ENCODE data around the gene APOL3.
"Not testable (repeated sequence)": the region's sequence is repeated elsewhere in the genome, so short reads cannot be mapped to it uniquely, and the experiment has no call there.

APOL3 gene

DNA sequence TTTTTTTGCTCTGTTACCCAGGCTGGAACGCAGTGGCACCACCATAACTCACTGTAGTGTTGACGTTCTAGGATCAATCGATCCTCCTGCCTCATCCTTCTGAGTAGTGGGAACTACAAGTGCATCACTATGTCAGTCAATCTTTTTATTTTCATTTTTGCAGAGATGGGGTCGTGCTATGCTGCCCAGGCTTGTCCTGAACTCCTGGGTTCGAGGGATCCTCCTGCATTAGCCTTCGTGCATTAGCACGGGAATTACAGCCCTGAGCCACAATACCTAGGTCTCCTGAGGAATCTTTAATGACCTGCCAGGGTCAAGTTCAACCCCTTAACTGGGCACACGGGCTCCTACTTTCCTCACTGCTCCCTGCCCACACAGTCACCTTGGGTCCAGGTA, 4.4 kb downstream of the APOL3 start:
- no peak for DNase-seq

DNA sequence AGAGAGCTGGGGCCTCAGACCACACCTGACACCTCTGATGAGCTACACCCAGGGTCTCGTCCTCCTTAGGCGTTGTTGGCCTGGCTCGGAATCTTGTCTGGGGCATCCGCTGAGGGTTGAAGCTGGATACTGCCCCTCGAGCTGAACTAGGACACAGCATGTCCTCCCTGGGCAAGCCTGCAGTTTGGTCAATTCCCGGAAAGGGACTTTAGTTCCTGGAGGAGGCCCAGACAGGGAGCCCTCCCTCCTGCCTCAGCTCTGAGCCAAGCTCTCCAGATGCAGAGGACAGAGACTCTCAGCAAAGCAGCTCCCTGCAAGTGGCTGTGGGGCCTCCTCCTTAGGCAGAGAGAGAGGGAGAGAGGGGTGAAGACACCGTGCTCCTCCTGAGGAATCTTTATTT, 4.9 kb downstream of the APOL3 start:
- no peak for DNase-seq

DNA sequence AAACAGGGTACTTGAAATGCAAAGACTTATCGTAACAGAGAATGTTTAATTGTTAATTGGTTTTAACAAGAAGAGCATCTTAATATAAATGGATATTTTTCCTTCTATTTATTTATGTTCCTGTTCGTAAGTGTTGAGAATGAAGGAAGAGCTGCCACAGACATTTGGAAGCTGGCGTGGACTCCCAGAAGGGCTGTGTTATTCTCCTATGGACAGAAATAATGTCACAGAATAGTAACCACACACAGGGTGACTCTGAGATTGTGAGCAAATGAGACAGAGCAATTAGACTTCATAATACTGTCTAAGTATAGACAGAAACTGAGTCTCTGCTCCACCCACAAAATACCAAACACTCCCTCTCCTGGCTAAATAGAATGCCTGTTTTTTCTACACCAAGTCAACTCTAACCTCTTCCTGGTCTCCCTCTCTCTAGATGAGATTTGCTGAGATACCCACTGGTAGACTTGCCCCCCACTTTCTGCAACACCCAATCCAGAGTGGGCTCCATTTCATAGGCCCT, 6.1 kb downstream of the APOL3 start:
- no peak for DNase-seq

DNA sequence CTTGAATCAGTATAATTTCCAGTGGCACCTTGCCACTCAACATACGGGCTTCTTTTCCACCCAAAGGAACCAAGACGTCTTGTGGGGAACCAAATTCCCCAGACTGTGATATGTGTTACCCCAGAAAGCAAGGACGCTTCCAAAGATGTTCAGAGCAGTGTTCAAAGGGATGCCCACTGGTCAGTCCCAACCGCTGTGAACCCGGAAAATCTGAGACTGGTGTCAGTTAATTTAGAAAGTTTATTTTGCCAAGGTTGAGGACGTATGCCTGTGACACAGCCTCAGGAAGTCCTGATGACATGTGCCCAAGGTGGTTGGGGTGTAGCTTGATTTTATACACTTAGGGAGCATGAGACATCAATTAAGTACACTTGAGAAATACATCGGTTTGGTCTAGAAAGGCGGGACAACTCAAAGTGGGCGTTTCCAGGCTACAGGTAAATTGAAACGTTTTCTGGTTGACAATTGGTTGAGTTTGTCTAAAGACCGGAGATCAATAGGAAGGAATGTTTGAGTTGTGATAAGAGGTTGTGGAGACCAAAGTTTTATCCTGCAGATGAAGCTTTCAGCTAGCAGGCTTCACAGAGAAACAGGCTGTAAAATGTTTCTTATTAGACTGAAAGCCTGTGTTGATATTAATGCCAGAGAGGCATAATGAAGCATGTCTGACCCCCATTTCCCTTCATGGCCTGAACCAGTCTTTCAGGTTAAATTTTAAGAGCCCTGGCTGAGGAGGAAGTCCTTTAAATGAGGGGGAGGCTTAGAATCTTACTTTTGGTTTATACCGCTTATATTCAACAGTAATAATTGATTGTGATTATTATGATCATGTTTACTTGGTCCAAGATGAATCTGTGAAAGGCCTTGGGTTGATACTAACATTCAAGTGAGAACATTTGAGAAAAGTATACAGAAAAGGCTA, 6.8 kb downstream of the APOL3 start:
- DNase-seq: no peak

DNA sequence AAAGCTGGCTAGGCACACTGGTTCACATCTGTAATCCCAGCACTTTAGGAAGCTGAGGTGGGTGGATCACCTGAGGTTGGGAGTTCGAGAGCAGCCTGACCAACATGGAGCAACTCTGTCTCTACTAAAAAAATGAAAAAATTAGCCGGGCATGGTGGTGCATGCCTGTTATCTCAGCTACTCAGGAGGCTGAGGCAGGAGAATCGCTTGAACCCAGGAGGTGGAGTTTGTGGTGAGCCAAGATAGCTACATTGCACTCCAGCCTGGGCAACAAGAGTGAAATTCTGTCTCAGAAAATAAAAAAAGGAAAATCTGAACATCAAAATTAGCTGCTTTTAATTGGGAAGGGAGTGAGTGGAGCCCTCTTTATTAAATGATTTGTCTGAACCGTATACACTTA, 7.7 kb downstream of the APOL3 start:
- DNase-seq: not testable (repeated sequence)

DNA sequence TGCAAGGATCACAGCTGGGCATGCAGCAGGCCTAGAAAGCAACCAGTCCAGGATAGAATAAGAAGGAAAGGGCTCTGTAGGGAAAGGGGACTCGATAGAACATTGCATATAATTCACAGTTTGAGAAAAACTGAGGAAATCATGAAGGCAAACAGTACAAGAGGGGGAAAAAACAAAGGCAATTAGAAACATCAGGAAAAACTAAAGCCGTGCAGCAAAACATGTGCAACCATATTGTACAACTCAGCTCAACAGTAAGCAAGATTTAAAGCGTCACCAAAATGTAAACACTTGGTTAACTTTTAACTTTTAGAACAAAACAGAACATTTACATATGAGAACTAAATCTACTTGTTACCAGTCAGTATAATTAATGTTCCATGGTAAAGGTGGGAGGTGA, 8.5 kb downstream of the APOL3 start:
- no peak for DNase-seq

DNA sequence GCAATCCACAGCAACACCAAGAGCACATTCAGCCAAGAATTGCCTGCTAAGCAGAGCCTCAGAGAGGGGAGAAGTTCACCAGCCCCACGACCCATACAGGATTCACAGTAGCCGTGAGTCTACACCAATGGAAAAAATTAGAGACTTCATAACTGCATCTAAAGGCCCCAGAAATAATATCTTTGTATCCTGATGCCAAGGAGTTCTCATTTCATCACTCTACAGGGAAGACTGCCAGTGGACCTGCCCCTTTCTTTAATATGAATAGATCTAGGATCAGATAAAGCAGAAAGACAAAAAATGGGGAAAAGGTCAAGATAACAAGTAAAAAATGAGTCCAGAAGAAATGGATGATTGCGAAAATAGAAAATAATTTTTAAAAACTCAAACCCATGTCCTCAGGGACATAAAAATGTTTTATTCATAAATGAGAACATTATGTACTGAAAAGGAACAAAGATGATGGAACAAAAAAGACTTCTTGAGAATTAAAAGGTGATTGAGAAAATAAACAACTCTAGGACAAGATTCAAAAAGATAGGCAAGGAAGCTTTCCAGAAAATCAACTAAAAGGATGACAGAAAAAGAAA, 9.5 kb downstream of the APOL3 start:
- no peak for DNase-seq

DNA sequence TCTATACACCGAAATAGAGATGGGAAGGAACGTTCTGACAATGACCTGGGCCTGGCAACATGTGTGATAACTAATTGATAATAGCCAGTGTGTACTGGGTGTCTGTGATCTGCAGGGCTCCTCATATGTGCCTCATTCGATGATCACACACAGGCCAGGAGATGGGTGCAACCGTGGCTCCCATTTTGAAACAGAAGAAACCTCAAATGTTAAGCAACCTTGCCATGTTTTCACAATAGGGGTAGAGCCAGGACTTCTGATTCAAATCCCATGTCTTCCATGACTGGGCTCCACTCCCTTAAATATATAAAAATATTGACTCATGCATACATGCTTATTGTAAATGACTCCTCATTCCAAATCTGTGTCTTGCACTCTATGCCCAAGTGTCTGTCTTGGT, 11.1 kb downstream of the APOL3 start:
- no peak for DNase-seq

DNA sequence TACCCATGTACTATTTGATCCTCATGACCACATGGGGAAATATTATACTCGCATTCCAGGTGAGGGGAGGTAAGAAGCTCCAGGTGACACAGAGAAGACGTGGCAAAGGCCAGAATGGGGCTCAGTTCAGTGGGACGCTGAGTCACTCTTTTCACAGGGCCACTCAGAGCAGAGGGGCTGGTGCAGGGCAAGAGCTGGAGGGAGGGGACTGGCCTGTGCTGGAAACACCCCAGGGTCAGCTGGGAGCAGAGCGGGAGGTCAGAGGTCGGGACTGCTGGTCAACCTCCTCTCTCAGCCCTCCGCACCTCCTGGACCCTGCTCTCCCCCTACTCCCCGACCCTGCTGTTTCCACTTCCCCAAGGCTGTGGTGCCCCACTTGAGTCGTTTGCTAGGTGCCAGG, 12.1 kb downstream of the APOL3 start:
- DNase-seq: no peak

DNA sequence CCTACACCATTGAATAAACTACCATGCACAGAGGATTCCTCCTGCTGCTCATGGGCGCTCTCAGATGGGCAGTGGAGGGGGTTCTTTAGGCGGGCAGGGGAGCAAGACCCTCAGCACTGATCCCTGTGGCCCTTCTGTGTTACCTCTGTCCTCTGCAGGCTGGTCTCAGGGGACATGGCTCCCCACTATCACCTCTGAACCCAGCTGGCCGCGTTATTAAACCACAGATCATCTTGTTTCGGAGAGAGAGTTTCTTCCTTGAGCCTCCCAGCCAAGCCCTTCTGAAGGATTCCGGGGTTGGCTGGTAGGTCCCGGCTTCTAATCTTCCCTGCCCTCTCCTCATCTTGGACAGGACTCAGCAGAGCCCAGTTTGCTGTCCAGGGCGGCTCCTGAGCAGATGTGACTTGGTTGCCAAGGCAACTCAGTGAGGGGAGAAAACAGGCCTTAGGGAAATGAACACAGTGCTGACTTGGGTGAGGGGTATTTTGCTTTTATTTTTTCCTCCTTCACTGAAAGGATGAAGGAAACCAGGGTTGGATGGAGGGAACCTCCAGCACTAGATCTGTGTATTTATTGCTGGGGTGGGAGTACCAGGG, 13.3 kb downstream of the APOL3 start:
- no peak for DNase-seq

DNA sequence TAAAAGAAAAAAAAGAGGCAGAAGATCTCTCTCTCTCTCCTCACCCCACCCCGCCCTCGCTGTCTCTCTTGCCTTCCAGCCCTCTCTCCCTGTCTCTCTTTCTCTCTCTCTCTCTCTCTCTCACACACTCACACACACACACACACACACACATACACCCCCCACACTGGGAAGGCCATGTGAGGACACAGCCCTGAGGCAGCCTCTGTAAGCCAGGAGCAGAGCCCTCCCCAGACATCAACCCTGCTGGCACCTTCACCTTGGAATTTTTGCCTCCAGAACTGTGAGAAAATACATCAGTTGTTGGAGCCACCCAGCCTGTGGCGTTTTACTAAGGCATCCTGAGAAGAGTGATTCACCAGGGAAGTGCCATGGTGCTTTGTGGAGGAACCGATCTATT, 14.7 kb downstream of the APOL3 start:
- no peak for DNase-seq

DNA sequence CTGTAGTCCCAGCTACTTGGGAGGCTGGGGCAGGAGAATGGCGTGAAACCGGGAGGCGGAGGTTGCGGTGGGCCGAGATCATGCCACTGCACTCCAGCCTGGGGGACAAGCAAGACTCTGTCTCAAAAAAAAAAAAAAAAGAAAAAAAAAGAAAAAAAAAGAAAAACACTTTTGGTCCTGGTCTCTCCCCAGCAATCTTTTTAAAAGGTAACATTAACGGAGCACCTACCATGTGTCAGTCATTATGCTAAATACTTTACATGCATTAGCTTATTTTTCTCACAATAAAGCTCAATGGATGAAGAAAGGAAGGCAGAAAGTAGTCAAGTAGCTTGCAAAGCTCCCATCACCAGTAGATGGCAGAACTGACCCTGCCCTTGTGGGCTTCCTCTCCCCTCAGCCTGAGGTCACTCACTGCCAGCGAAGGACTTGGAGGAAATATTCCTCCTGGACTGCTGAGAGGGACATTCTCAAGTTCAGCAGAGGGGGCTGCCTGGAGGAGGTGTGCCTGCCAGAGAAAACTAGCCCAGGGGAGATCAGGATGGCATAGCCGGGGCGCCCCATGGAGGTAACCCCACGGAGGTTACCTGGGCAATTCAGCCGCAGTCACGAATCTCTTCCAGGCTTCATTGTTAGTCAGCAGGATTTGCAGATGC, 15.5 kb downstream of the APOL3 start:
- no peak for DNase-seq

DNA sequence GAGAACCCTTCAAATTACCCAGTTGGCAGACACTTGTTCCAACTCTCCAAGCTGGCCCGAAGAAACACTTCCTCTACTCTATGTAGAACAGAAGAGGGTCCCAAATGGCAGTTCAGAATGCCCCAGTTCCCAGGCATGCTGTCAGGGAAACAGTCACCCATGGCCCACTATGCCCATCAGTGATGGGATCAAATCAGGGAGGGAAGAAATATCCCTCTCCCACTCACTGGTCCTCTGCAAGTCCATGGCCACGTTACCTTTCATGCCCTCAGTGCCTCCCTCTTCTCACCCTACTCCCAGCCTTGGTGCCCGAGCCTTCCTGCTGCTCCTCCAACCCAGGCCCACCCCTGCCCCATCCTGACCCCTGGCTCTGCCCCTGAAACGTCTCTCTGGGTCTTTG, 16.6 kb downstream of the APOL3 start:
- no peak for DNase-seq

DNA sequence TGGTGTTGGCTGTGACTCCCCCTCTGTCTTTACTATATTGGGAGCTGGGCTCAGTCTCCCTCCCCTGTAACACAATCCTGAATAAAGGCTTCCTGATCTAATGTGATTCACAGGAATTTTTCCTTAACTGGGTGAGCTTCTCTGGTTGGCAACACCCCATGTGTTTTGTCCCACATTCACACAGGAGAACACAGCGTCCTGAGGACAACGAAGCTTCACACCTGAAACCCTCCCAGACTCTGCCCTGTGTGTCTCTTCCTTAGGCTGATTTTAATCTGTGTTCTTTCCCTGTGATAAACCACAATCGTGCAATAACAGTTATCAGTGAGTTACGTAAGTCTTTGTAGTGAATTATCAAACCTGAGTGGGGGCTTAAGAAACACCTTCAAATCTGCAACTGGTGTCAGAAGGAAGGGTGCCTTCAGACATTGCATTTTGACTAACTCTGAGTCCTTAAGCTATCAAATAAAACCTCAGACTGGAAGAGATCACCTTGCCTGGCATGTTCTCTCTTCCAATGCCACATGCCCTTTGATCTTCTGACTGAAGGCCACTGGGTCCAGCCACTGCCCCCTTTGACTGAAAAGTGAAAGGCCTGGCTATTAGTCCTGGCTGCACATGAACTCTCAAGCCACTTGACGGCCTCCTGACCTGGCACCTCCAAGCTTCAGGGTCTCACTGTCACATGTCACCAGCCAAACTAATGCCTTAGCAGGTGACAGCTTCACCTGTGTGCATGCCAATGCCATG, 17.3 kb downstream of the APOL3 start:
- DNase-seq: no peak

DNA sequence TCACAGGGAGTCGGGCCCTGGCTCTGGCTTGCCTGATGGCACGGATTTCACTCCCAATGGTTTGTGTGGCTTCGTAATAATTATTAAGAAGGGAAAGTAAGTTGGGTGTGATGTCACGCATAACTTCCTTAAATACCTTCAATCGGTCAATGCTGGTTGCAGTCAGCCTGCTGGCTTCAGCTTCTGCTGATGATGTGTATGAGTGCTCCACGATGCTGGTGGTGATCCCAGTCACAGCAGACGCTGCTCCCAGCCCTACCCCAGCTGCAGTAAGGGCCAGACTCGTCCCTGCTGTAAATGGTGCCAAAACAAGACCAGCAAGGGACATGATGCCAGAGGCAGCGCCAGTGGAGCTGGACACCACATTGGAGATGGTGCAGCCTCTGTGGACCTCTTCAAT, 19.1 kb downstream of the APOL3 start:
- DNase-seq: no peak

DNA sequence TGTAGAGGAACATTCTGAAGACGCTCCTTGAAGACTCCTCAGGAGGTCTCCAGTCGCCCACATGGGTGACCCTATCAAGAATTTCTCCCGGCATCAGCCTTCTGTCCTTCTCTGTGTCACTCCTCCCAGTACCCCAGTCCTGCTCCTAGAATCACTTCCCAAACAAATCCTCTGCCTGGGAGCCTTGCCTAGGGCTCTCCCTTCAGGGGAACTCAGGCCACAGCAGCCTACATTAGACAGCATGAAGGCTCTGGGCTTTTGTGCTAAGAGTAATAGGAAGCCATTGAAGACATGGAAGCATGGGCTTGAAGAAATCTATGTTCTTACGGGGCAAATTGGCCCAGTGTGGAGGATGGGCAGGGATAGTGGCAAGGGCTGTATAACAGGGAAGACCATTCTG, 21.8 kb downstream of the APOL3 start:
- not testable (repeated sequence) for DNase-seq

DNA sequence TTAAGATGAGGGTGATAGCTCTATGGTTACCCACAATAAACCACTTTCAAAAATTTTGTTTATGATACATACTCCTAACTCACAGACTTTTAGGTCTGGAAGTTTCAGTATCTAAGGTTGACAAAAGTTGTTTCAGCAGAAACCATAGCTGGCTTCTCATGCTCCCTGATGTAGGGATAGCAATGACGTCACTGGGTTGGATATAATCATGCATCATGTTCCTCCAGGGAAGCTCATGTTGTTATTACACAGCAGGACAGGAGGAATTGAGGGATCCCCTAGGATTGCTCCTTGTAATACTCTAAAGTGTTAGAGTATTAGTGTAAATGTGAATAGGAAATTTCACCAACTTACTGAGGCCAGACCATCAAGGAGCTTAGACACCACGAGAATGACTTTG, 23.6 kb downstream of the APOL3 start:
- DNase-seq: no peak

DNA sequence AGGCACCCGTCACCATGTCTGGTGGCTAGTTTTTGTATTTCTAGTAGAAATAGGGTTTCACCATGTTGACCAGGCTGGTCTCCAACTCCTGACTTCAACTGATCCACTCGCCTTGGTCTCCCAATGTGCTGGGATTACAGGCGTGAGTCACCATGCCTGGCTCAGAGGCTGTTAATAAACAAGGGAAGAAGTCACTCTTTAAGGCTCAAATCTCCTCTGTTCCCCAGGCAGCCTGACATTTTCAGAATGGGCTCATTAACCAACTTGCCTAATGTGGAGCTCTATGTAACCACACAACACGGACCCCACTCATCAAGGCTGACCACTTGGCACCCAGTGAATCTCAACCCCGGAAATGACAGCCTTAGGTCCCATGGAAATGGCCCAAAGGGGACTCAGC, 24.1 kb downstream of the APOL3 start:
- peak; percentile 7 for DNase-seq

DNA sequence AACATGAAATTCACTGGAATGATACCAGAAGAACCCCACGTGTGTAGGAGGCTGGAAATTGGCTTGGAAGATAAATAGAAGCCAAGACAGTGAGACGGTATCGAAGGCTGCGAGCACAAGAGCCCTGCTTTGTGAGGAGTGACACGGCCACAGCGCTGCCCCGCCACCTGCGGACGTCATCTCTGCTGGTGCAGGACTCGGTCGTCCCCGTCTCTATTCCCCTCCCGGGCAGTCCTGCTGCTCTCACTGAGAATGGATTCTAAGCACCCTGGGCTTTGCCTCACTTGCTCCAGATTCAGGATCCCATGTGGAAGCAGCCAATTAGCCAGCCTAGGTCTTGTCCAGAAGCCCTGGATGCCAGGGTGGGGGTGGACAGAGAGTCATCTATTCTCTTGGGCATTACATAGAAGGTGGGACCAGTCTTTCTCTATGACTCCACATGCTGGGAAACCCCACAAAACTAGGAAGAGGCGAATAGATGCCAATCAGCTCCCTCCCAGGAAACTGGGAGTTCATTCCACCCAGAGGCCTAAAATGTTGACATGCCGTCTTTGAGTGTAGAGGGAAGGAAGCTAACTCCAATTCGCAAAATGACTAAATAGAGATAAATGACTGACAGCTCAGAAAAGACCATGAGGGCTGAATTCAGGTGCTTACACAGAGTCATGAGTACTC, 25.1 kb downstream of the APOL3 start:
- DNase-seq: no peak

DNA sequence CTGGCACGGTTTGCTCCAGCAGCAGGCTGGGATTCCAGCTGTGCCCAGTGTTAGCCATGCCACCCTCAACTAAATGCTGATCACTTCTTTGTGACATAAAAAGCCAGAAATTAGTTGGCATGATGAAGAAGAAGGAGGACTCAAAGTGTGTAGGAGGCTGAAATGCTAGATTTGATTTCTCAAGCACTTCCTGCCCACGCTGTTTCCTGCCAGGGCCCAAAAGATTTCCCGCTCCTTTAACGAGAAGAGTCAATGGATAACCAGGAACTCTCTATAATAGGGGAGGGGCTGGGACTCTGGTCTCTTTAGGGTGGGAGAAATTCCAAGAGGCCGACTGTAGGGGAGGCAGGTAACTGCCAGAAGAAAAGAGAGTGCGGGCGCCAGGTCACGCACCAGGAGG, 26.4 kb downstream of the APOL3 start:
- DNase-seq: no peak

DNA sequence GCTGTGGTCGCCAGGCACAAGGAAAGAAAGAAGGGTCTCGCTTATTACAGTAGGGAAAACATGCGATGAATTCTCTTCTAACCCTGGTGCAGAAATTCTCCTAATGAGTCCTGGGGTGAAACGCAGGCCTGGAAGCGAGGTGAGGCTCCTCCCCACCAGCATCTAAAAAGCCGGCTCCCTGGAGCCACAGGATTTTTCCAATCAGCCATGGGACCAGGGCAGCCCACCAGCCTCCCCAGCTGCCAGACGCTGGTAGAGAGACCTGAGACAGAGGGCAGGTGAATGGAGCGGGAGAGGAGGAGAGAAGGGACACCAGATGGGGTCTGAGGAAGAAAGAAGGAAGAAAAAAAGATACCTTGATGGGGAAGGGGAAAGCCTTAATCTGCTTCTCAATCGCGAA, 28.6 kb downstream of the APOL3 start:
- DNase-seq: no peak
